Activated CD4-positive, alpha-beta T cell treated with anti-CD3 and anti-CD28 coated beads for 36 hours (primary cell): ENCODE data around the gene PDPK1. TPM values are rescaled to one million over a fixed set of nuclear protein-coding genes. Genes with fewer than 3 reads are reported as not detected.

ENCODE experiments used
- ATAC-seq: fragments of 200-7000 bp; cut with Tn5 transposase; one replicate; pipeline ENCODE4 v1.10.0; 2021; ENCODE audit warnings: mild to moderate bottlenecking, moderate library complexity
- CTCF ChIA-PET: fragments of 350-600 bp; sonication (Branson Sonifier 250); formaldehyde crosslinking; loops from one replicate; lab custom pipeline; 2021; ENCODE audit warnings: antibody characterized with exemption; lab: Charles Lee
- POLR2A ChIA-PET: fragments of 350-600 bp; sonication (Branson Sonifier 250); formaldehyde crosslinking; loops from one replicate; lab custom pipeline; 2021; ENCODE audit warnings: antibody characterized with exemption, inconsistent platforms; lab: Charles Lee
- DNase-seq: peaks from one replicate; pipeline ENCODE4 v3.0.0-alpha.2; 2020
- H3K27ac Mint-ChIP-seq: one replicate; pipeline ENCODE4 v1.8.0; 2021; ENCODE audit warnings: mixed read lengths
- H3K27me3 Mint-ChIP-seq: one replicate; pipeline ENCODE4 v1.8.0; 2021; ENCODE audit warnings: mixed read lengths
- H3K36me3 Mint-ChIP-seq: one replicate; pipeline ENCODE4 v1.8.0; 2021; ENCODE audit warnings: low read depth, mixed read lengths
- H3K4me1 Mint-ChIP-seq: one replicate; pipeline ENCODE4 v1.8.0; 2021; ENCODE audit warnings: mixed read lengths
- H3K4me3 Mint-ChIP-seq: one replicate; pipeline ENCODE4 v1.8.0; 2021; ENCODE audit warnings: mild to moderate bottlenecking, moderate library complexity, mixed read lengths
- H3K9me3 Mint-ChIP-seq: one replicate; pipeline ENCODE4 v1.8.0; 2021; ENCODE audit warnings: low read depth, mixed read lengths
- intact Hi-C, 2 experiments: fragments of 100-400 bp; cut with DNase I in 1 of 2; cut with micrococcal nuclease in 1 of 2; formaldehyde crosslinking; loops; one replicate each; pipeline versions ENCODE4 v1.14.2 to v1.15.1; 2022 to 2024; cut with DNase I, micrococcal nuclease
- total RNA-seq, 2 experiments: library from RNA; stranded (reverse); gene quantifications; one replicate each; pipeline ENCODE4 v1.2.3, GENCODE V29; 2021

PDPK1 gene
- total RNA-seq, result 10 to 100 TPM; 30.4 to 34.5 TPM

DNA sequence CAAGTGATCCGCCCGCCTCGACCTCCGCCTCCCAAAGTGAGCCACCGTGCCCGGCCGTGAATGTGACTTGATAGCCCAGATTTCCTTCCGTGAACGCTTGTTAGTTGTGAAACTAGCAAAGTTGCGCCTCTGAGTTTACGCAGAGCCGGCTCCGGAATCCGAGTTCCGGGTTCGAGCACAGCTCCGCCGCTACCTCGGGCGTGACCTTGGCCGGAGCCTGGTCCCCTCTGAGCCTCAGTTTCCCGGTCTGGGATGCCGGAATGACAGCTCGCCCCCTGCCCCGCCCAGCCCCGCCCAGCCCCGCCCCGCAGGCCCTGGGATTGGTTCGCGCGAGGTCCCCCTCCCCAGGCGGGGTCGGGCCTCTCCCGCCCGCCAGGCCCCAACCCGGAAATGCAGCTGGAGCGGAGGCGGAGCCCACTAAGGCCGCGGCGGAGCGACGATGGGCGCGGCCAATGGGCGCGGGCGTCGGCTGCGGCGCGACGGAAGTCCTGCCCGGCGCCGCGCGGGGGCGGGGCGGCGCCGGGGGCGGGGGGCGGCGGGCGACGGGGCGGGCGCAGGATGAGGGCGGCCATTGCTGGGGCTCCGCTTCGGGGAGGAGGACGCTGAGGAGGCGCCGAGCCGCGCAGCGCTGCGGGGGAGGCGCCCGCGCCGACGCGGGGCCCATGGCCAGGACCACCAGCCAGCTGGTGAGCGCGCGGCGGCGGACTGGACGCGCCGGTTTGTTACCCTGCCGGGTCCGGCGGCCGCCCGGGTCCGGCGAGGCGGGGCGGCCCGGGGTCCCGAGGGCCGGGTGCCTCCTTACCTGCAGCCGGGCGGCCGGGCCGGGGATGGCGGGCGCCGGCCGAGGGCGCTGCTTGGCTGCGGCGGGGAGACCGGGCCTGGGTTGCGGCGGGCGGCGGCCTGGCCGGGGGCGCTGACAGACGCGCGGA lies at the start of gene PDPK1:
PDPK1 (plus strand) TSS at position 571 of the 929 bp plus-strand sequence; CDS start at position 663, 92 bp downstream.
- Mint-ChIP-seq H3K4me1 (peaks cover 38% of the 10 kb centered on the region), H3K27ac (peak within 1 kb of the TSS; percentile 90), H3K27me3 (no peaks in the 10 kb centered on the region), H3K4me3 (peak within 1 kb of the TSS; percentile 83), H3K9me3 (no peaks in the 10 kb centered on the region), H3K36me3 (peaks cover 7% of the 10 kb centered on the region)
- peak; percentile 93 for ATAC-seq
- intact Hi-C loops, result loop anchor here in 1 of 2 experiments (1.0 to 5.0 kb wide), 17 partner anchors 17 to 1950 kb away; partner anchors contain the start of genes AMDHD2, ATP6V0C, CCNF and CRAMP1
- DNase-seq, result peak; percentile 97
- CTCF ChIA-PET, result interaction anchor here (0.6 kb wide), 1 partner anchor 55 kb away, joined by 3 read pairs; no protein-coding TSS in a partner anchor
- POLR2A ChIA-PET, result no interaction called here

DNA sequence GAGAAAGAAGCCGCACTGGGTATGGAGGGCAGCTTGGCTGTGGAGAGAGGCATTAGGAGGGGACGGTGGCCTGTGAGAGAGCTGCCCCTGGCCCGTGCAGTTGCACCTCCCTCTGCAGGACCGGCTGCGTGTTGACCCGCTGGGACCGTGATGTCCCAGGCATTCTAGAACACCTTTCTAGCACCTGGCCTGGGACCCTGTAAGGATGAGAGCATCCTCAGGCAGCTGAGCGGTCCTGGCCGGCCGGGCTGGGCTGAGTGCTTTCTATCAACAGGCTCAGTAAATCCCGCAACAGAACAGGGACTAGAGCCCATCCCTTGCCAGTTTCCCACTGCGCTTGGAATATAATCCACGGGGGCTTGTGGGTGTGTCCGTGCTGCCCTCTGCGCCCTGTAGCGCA lies 48.2 kb upstream of the PDPK1 start:
- peaks cover 2% of the 10 kb centered on the region for H3K36me3 Mint-ChIP-seq
- ATAC-seq, result no peak
- H3K4me3 Mint-ChIP-seq, result no peak overlapping the region
- no peak overlapping the region for H3K27ac Mint-ChIP-seq
- no peaks in the 10 kb centered on the region for H3K27me3 Mint-ChIP-seq
- H3K4me1 Mint-ChIP-seq, result peaks cover 14% of the 10 kb centered on the region
- no peaks in the 10 kb centered on the region for H3K9me3 Mint-ChIP-seq
- ChIA-PET CTCF (no interaction called here), POLR2A (interaction anchor here (0.6 kb wide), 1 partner anchor 43 kb away, joined by 3 read pairs; no protein-coding TSS in a partner anchor)
- intact Hi-C loops, result loop anchor here in 1 of 2 experiments (5.0 to 10.0 kb wide), 2 partner anchors 292 to 465 kb away; partner anchors contain the start of genes CASKIN1 and NHERF2
- no peak for DNase-seq

DNA sequence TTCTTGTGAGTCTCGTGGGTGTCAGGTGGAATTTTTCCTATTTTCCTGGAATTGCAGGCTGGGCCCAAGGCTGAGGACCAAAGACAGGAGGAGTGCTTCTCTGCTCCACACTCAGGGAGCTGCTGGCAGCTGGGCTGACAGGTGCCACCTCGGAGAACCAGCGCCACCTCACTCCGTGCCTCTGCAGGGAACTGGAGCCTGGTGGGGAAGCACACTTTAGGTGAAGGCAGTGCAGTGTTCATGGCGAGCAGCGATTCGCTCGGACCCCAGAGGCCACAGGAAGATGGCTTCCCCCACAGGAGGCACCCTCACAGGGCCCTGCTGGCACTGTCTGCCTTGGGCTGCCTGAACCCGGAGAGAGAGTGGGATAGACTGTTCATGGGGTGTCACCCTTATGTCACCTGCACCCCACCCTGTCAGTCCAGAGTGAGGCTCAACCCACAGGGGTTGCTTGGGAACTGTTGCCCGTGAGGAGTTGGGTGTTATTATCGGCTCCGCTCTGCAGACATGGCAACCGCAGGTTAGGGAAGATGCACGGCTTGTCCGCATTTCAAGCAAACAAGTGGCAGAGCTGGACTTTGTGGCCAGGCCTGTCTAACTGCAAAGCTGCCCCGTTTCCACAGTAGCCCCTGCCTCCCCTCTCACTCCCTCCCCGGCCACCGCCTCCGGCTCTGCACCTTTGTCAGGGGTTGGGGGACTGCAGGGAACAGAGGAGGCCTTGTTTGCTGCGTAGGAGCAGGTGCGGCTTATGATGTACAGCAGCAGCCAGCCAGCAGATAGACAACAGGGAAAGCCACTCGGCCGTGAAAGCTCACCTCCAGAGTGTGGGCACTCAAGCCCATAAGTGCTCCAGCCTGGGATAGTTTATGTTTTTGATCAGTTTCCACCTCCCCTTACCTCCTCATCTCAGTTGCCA lies 47.4 kb upstream of the PDPK1 start:
- H3K4me3 Mint-ChIP-seq, result no peak overlapping the region
- H3K27me3 Mint-ChIP-seq, result no peaks in the 10 kb centered on the region
- DNase-seq, result no peak
- ATAC-seq, result no peak
- H3K36me3 Mint-ChIP-seq, result peaks cover 2% of the 10 kb centered on the region
- no peak overlapping the region for H3K27ac Mint-ChIP-seq
- CTCF ChIA-PET, result no interaction called here
- H3K4me1 Mint-ChIP-seq, result peaks cover 14% of the 10 kb centered on the region
- POLR2A ChIA-PET, result no interaction called here
- no peaks in the 10 kb centered on the region for H3K9me3 Mint-ChIP-seq
- intact Hi-C loops, result no loop called here

DNA sequence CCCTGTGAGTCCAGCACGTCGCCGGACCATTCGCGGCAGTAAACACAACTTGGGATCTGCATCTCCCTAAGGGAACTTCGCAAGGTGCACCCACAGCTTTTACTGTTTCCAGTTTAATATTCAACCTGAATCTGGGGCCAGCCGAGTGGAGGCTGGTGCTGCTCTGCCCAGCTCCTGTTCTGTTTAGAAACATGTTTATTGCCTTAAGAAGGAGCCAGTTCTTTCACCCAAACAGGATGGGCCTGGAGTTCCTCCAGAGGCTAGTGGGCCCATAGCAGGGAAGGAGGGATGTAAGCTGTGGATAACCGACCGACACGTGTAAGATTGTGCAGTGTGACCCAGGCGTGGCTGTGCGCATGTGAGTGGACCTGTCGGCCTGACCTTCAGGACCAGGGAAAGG lies 45.5 kb upstream of the PDPK1 start:
- no peak overlapping the region for H3K4me3 Mint-ChIP-seq
- no peaks in the 10 kb centered on the region for H3K36me3 Mint-ChIP-seq
- DNase-seq (no peak), ATAC-seq (no peak)
- no peaks in the 10 kb centered on the region for H3K9me3 Mint-ChIP-seq
- ChIA-PET CTCF (no interaction called here), POLR2A (no interaction called here)
- H3K27me3 Mint-ChIP-seq, result no peaks in the 10 kb centered on the region
- peaks cover 7% of the 10 kb centered on the region for H3K4me1 Mint-ChIP-seq
- intact Hi-C loops, result no loop called here
- no peak overlapping the region for H3K27ac Mint-ChIP-seq

DNA sequence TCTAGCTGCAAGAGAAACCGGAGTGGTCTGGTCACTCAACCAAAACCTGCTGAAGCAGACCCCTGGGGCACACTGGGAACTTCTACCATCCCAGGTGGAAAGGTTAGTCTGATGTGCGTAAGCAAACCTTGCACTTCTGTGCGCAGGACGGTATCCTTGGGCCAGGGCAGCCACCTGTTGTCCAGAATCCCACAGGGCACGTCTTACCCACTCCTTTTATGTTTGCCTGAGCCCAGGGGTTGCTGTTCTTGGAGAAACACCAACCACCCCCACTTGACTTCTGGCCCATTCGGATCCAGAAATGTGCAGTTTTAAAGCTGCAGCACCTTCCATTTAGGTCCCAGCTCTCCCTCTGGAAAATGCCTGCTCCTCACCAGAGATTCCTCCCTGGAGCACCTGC lies 44.2 kb upstream of the PDPK1 start:
- no peaks in the 10 kb centered on the region for H3K9me3 Mint-ChIP-seq
- H3K4me1 Mint-ChIP-seq, result no peaks in the 10 kb centered on the region
- H3K27me3 Mint-ChIP-seq, result no peaks in the 10 kb centered on the region
- intact Hi-C loops, result no loop called here
- DNase-seq (no peak), ATAC-seq (no peak)
- ChIA-PET POLR2A (no interaction called here), CTCF (interaction anchor here (0.6 kb wide), 1 partner anchor 299 kb away, joined by 3 read pairs; no protein-coding TSS in a partner anchor)
- no peaks in the 10 kb centered on the region for H3K36me3 Mint-ChIP-seq
- no peak overlapping the region for H3K27ac Mint-ChIP-seq
- H3K4me3 Mint-ChIP-seq, result no peak overlapping the region

DNA sequence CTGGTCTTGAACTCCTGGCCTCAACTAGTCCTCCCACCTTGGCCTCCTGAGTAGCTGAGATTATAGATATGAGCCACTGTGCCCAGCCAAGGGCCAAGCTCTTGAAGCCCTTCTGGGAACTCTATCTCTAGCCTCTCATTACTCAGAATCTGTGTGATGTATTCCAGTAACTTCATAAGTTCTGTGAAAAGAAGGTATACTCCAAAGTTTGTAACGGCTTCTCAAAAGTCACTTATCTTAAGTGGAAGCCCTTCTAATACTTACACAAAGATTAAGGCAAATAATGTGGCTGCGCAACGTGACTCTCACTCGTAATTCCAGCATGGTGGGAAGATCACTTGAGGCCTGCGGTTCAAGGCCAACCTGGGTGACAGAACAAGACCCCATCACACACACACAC lies 43.2 kb upstream of the PDPK1 start:
- H3K36me3 Mint-ChIP-seq, result no peaks in the 10 kb centered on the region
- ATAC-seq, result no peak
- H3K9me3 Mint-ChIP-seq, result no peaks in the 10 kb centered on the region
- ChIA-PET POLR2A (no interaction called here), CTCF (no interaction called here)
- no peak for DNase-seq
- no peaks in the 10 kb centered on the region for H3K27me3 Mint-ChIP-seq
- H3K27ac Mint-ChIP-seq, result no peak overlapping the region
- intact Hi-C loops, result no loop called here
- H3K4me3 Mint-ChIP-seq, result no peak overlapping the region
- H3K4me1 Mint-ChIP-seq, result no peaks in the 10 kb centered on the region

DNA sequence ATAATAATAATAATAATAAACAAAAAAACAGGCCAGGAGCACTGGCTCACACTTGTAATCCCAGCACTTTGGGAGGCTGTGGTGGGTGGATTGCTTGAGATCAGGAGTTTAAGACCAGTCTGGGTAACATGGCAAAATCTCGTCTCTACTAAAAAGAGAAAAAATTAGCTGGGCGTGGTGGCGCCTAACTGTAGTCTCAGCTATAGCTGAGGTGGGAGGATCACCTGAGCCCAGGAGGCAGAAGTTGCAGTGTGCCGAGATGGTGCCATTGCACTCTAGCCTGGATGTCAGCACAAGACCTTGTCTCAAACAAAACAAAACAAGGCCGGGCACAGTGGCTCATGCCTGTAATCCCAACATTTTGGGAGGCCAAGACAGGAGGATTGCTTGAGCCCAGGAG lies 42.8 kb upstream of the PDPK1 start:
- Mint-ChIP-seq H3K9me3 (no peaks in the 10 kb centered on the region), H3K27ac (no peak overlapping the region), H3K36me3 (no peaks in the 10 kb centered on the region), H3K4me3 (no peak overlapping the region), H3K27me3 (no peaks in the 10 kb centered on the region), H3K4me1 (no peaks in the 10 kb centered on the region)
- intact Hi-C loops, result no loop called here
- ATAC-seq (no peak), DNase-seq (no peak)
- POLR2A ChIA-PET, result no interaction called here
- CTCF ChIA-PET, result no interaction called here

DNA sequence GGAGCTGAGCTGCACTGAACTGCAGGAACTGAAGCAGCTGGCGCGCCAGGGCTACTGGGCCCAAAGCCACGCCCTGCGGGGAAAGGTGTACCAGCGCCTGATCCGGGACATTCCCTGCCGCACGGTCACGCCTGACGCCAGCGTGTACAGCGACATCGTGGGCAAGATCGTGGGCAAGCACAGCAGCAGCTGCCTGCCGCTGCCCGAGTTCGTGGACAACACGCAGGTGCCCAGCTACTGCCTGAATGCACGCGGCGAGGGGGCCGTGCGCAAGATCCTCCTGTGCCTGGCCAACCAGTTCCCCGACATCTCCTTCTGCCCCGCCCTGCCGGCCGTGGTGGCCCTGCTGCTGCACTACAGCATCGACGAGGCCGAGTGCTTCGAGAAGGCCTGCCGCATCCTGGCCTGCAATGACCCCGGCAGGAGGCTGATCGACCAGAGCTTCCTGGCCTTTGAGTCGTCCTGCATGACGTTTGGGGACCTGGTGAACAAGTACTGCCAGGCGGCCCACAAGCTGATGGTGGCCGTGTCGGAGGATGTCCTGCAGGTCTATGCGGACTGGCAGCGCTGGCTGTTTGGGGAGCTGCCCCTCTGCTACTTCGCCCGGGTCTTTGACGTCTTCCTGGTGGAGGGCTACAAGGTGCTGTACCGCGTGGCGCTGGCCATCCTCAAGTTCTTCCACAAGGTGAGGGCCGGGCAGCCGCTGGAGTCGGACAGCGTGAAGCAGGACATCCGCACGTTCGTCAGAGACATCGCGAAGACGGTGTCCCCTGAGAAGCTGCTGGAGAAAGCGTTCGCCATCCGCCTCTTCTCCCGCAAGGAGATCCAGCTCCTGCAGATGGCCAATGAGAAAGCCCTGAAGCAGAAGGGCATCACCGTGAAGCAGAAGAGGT lies 41.4 kb upstream of the PDPK1 start:
- ChIA-PET POLR2A (interaction anchor here (0.6 kb wide), 1 partner anchor 166 kb away, joined by 3 read pairs; no protein-coding TSS in a partner anchor), CTCF (interaction anchor here (0.6 kb wide), 1 partner anchor 18 kb away, joined by 3 read pairs; no protein-coding TSS in a partner anchor)
- intact Hi-C loops, result no loop called here
- Mint-ChIP-seq H3K4me3 (no peak overlapping the region), H3K9me3 (no peaks in the 10 kb centered on the region), H3K27ac (no peak overlapping the region), H3K36me3 (no peaks in the 10 kb centered on the region), H3K27me3 (no peaks in the 10 kb centered on the region), H3K4me1 (no peaks in the 10 kb centered on the region)
- DNase-seq (no peak), ATAC-seq (no peak)

DNA sequence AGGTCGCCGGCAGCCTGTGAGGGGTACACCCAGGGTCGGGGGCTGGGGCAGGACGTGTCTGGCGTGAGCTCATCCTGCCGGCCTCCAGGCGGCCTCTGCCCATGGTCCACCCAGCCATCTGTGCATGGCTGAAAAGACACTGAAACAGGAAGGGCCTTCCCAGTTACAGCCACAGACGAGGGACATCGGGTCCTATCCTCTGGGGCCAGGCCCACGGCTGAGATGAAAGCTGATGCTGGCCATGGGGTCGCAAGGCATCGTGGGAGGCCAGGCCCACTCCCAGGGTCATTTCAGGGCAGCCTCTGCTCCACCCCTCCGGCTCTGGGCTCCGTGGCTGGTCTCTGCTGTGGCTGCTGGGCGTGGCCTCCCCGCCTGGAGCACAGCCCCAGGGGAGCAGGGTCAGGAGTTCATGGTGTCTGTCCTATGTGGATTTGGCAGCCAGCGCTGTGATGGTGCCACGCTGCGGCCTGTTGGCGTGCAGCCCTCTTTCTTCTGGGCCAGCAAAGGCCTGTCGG lies 40.6 kb upstream of the PDPK1 start:
- no peak for ATAC-seq
- CTCF ChIA-PET, result no interaction called here

DNA sequence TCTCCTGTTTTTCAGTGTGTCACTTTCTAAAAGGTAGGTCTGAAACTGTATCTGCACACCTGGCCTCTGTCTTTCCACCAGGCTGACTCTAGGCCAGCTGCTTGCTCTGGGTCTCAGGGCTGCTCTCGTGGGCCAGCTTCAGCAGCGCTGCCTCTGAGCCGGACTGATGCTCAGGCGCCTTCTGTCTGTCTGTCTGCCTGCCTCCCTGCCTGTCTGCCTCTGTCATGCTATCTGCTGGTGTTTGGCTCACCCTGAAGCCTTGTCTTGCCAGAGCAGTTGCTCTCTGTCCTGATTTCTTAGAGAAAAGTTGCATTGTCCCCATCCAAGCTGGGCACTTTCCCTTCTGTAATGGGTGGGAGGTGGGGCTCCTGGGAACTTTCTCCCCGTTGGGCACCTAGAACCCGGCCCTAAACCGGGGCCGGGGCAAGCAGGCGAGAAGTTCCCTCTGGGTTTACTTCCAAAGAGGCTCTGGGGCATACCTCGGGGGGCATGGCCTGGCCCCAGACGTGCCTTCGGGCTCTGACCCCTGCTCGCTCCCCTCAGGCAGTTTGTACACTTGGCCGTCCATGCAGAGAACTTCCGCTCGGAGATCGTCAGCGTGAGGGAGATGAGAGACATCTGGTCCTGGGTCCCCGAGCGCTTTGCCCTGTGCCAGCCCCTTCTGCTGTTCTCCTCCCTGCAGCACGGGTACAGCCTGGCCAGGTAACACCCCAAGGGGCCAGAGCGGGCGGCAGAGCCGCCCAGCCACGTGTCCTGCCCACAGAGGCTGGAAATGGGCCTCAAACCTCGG lies 39.9 kb upstream of the PDPK1 start:
- DNase-seq (no peak), ATAC-seq (no peak)
- ChIA-PET CTCF (no interaction called here), POLR2A (interaction anchor here (0.6 kb wide), 1 partner anchor 49 kb away, joined by 3 read pairs; no protein-coding TSS in a partner anchor)
- Mint-ChIP-seq H3K4me3 (no peak overlapping the region), H3K27me3 (no peaks in the 10 kb centered on the region), H3K36me3 (no peaks in the 10 kb centered on the region), H3K27ac (no peak overlapping the region), H3K9me3 (no peaks in the 10 kb centered on the region), H3K4me1 (no peaks in the 10 kb centered on the region)
- intact Hi-C loops, result no loop called here

More for the DNA sequence above, 40.6 kb upstream of the PDPK1 start:
- DNase-seq, result no peak
- Mint-ChIP-seq H3K27ac (no peak overlapping the region), H3K4me1 (no peaks in the 10 kb centered on the region), H3K4me3 (no peak overlapping the region), H3K36me3 (no peaks in the 10 kb centered on the region), H3K27me3 (no peaks in the 10 kb centered on the region), H3K9me3 (no peaks in the 10 kb centered on the region)
- POLR2A ChIA-PET, result interaction anchor here (0.6 kb wide), 1 partner anchor 166 kb away, joined by 3 read pairs; no protein-coding TSS in a partner anchor
- intact Hi-C loops, result no loop called here
